ENCODE results near the gene EXOSC3. TPM values are rescaled to one million over a fixed set of nuclear protein-coding genes. Genes with fewer than 3 reads are reported as not detected.

EXOSC3 gene
- total and polyA plus RNA-seq, 2 of the 13 experiments (the other 11 are each of a cell fraction or from before 2014, with no cell fraction given), result 17.5 to 68.7 TPM

DNA sequence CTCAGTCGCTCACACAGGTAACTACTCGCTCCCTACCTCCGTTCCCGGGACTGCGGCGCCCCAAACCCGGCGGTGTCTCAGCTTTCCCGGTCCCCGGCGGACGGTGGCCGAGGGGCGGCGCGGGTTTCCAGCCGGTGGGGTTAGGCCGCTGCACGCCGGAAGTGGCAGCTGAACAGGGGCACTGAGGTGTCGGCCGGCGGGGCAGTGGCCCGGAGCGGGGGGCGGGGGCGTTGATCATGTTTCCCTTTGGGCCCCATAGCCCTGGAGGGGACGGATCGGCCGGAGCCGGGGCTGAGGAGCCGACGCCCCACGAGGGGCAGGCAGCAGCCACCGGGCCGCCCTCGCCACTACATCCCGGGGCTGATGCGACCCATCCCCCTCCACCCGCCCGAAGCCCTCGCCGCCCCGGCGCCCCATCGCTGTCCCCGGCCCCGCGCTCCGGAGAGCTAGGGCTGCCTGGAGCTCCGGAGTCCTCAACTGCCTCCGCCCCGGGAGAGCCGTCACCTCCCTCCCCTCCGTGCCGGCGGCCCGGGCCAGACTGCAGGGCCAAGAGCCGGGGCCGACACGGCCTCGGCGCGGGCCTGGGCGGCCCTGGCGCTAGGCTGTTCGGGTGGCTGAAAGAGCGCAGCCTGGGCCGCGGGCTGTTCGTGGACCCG lies 15.9 kb upstream of the EXOSC3 start, which contains the start of gene DCAF10 (continued):
- TF ChIP-seq RXRB (CRISPR knock-in tag; IDR thresholded peaks at IDR 0.05; ENCODE audit: borderline replicate concordance), result peak; percentile 89
- TF ChIP-seq TSC22D2 (CRISPR knock-in tag; IDR thresholded peaks at IDR 0.05; ENCODE audit: borderline replicate concordance), result peak; percentile 81; the same call in 1 of the 2 replicates
- TF ChIP-seq SATB2 (CRISPR knock-in tag; IDR thresholded peaks at IDR 0.05), result no peak
- TF ChIP-seq ZNF850 (CRISPR knock-in tag; conservative IDR thresholded peaks at IDR 0.05), result no peak
- 0 out of 2 replicates have a peak, but pooled peaks have one; percentile 77 for TF ChIP-seq ZNF317 (CRISPR knock-in tag; IDR thresholded peaks at IDR 0.05)
- TF ChIP-seq, protein P1, sequence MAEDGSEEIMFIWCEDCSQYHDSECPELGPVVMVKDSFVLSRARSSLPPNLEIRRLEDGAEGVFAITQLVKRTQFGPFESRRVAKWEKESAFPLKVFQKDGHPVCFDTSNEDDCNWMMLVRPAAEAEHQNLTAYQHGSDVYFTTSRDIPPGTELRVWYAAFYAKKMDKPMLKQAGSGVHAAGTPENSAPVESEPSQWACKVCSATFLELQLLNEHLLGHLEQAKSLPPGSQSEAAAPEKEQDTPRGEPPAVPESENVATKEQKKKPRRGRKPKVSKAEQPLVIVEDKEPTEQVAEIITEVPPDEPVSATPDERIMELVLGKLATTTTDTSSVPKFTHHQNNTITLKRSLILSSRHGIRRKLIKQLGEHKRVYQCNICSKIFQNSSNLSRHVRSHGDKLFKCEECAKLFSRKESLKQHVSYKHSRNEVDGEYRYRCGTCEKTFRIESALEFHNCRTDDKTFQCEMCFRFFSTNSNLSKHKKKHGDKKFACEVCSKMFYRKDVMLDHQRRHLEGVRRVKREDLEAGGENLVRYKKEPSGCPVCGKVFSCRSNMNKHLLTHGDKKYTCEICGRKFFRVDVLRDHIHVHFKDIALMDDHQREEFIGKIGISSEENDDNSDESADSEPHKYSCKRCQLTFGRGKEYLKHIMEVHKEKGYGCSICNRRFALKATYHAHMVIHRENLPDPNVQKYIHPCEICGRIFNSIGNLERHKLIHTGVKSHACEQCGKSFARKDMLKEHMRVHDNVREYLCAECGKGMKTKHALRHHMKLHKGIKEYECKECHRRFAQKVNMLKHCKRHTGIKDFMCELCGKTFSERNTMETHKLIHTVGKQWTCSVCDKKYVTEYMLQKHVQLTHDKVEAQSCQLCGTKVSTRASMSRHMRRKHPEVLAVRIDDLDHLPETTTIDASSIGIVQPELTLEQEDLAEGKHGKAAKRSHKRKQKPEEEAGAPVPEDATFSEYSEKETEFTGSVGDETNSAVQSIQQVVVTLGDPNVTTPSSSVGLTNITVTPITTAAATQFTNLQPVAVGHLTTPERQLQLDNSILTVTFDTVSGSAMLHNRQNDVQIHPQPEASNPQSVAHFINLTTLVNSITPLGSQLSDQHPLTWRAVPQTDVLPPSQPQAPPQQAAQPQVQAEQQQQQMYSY (CRISPR knock-in tag; IDR thresholded peaks at IDR 0.05), result no peak
- peak; percentile 97 for TF ChIP-seq ZNF235 (CRISPR knock-in tag; IDR thresholded peaks at IDR 0.05; ENCODE audit: borderline replicate concordance)
- TF ChIP-seq SNAI1 (CRISPR knock-in tag; IDR thresholded peaks at IDR 0.05; ENCODE audit: borderline replicate concordance), result peak; percentile 97
- TF ChIP-seq ADNP (CRISPR knock-in tag; IDR thresholded peaks at IDR 0.05), result peak; percentile 77; the same call in 1 of the 2 replicates
- TF ChIP-seq, protein P2, sequence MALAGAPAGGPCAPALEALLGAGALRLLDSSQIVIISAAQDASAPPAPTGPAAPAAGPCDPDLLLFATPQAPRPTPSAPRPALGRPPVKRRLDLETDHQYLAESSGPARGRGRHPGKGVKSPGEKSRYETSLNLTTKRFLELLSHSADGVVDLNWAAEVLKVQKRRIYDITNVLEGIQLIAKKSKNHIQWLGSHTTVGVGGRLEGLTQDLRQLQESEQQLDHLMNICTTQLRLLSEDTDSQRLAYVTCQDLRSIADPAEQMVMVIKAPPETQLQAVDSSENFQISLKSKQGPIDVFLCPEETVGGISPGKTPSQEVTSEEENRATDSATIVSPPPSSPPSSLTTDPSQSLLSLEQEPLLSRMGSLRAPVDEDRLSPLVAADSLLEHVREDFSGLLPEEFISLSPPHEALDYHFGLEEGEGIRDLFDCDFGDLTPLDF (CRISPR knock-in tag; IDR thresholded peaks at IDR 0.05), result 0 out of 2 replicates have a peak, but pooled peaks have one; percentile 52
- TF ChIP-seq CBX1 (IDR thresholded peaks at IDR 0.05; ENCODE audit: low read depth), result peak; percentile 96
- TF ChIP-seq, protein P3, sequence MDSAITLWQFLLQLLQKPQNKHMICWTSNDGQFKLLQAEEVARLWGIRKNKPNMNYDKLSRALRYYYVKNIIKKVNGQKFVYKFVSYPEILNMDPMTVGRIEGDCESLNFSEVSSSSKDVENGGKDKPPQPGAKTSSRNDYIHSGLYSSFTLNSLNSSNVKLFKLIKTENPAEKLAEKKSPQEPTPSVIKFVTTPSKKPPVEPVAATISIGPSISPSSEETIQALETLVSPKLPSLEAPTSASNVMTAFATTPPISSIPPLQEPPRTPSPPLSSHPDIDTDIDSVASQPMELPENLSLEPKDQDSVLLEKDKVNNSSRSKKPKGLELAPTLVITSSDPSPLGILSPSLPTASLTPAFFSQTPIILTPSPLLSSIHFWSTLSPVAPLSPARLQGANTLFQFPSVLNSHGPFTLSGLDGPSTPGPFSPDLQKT (CRISPR knock-in tag; IDR thresholded peaks at IDR 0.05; ENCODE audit: borderline replicate concordance), result no peak
- TF ChIP-seq, protein P4, sequence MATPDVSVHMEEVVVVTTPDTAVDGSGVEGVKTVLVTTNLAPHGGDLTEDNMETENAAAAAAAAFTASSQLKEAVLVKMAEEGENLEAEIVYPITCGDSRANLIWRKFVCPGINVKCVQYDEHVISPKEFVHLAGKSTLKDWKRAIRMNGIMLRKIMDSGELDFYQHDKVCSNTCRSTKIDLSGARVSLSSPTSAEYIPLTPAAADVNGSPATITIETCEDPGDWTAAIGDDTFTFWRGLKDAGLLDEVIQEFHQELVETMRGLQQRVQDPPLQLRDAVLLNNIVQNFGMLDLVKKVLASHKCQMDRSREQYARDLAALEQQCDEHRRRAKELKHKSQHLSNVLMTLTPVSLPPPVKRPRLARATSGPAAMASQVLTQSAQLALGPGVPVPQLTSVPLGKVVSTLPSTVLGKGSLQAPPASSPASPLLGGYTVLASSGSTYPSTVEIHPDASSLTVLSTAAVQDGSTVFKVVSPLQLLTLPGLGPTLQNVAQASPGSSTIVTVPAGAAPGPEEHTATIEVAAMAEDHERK (CRISPR knock-in tag; IDR thresholded peaks at IDR 0.05; ENCODE audit: low read depth), result no peak; the same call in 1 of the 2 replicates
- TF ChIP-seq AHR (CRISPR knock-in tag; IDR thresholded peaks at IDR 0.05), result peak; percentile 98; the same call in 1 of the 2 replicates
- no peak for TF ChIP-seq IKZF4 (CRISPR knock-in tag; IDR thresholded peaks at IDR 0.05; ENCODE audit: borderline replicate concordance, low read depth, not compliant biosample characterization)
- TF ChIP-seq ZNF337 (CRISPR knock-in tag; IDR thresholded peaks at IDR 0.05; ENCODE audit: borderline replicate concordance, low read depth), result 0 out of 2 replicates have a peak, but pooled peaks have one; percentile 27
- TF ChIP-seq SMAD9 (CRISPR knock-in tag; IDR thresholded peaks at IDR 0.05), result no peak
- TF ChIP-seq SRSF9 (IDR thresholded peaks at IDR 0.05; ENCODE audit: borderline replicate concordance, insufficient read depth, low read depth, low read length, poor library complexity, severe bottlenecking), result no peak
- TF ChIP-seq KDM1A (CRISPR knock-in tag; IDR thresholded peaks at IDR 0.05), result no peak
- TF ChIP-seq IKZF1 (IDR thresholded peaks at IDR 0.05), result no peak
- TF ChIP-seq JUN (CRISPR knock-in tag; IDR thresholded peaks at IDR 0.05), result 0 out of 2 replicates have a peak, but pooled peaks have one; percentile 5
- no peak for TF ChIP-seq PRMT3 (CRISPR knock-in tag; IDR thresholded peaks at IDR 0.05; ENCODE audit: borderline replicate concordance, low read depth)
